HepG2 (cell line): ENCODE results near the gene ATP7A. TPM values are rescaled to one million over a fixed set of nuclear protein-coding genes. Genes with fewer than 3 reads are reported as not detected.

Experiments
- ETV6 ChIP-seq: sonication (generic); formaldehyde crosslinking; conservative IDR thresholded peaks from 2 replicates; pipeline ENCODE4 v1.4.0; 2020; ENCODE audit warnings: missing genetic modification reagents
- MAZ ChIP-seq, 2 experiments: sonication (generic) in 1 of 2; formaldehyde crosslinking in 1 of 2; IDR thresholded peaks; 2 replicates each; pipeline versions ENCODE4 v1.5.0 to v1.6.1; 2012 to 2020; ENCODE audit warnings: low read depth in 2 of 2, mild to moderate bottlenecking in 2 of 2, borderline replicate concordance in 1 of 2, improper control_type of control experiment in 1 of 2, low read length in 1 of 2, missing genetic modification reagents in 1 of 2, moderate library complexity in 1 of 2
- MTF2 ChIP-seq: sonication (generic); formaldehyde crosslinking; IDR thresholded peaks from 2 replicates; pipeline ENCODE4 v1.5.0; 2020; ENCODE audit warnings: missing genetic modification reagents, borderline replicate concordance
- MYC ChIP-seq: sonication (generic); formaldehyde crosslinking; IDR thresholded peaks from 2 replicates; pipeline ENCODE4 v1.9.0; 2021; ENCODE audit warnings: missing genetic modification reagents, borderline replicate concordance
- MZF1 ChIP-seq: sonication (generic); formaldehyde crosslinking; IDR thresholded peaks from 2 replicates; pipeline ENCODE4 v1.8.1; 2023; ENCODE audit warnings: mild to moderate bottlenecking, missing genetic modification reagents, borderline replicate concordance
- PLRG1 ChIP-seq: fragments of 450-650 bp; conservative IDR thresholded peaks from 2 replicates; pipeline ENCODE4 v1.6.1; 2016
- PREB ChIP-seq: sonication (generic); formaldehyde crosslinking; IDR thresholded peaks from 2 replicates; pipeline ENCODE4 v1.4.0; 2020; ENCODE audit warnings: missing genetic modification reagents
- TCF7L2 ChIP-seq: IDR thresholded peaks from 2 replicates; pipeline ENCODE4 v1.6.1; 2011; ENCODE audit warnings: mild to moderate bottlenecking, low read depth, low read length, moderate library complexity
- THAP9 ChIP-seq: sonication (generic); formaldehyde crosslinking; IDR thresholded peaks from 2 replicates; pipeline ENCODE4; 2020; ENCODE audit warnings: missing genetic modification reagents, mild to moderate bottlenecking, borderline replicate concordance
- U2AF2 ChIP-seq: fragments of 200-400 bp; formaldehyde crosslinking; IDR thresholded peaks from 2 replicates; pipeline ENCODE4 v1.6.1; 2017; ENCODE audit warnings: low read depth, mild to moderate bottlenecking, low read length
- UBTF ChIP-seq: sonication (generic); formaldehyde crosslinking; IDR thresholded peaks from 2 replicates; pipeline ENCODE4 v1.4.0; 2020; ENCODE audit warnings: mild to moderate bottlenecking, missing genetic modification reagents
- ZBTB8A ChIP-seq: sonication (generic); formaldehyde crosslinking; IDR thresholded peaks from 2 replicates; pipeline ENCODE4 v1.4.0; 2020; ENCODE audit warnings: mild to moderate bottlenecking, low read depth, missing genetic modification reagents, borderline replicate concordance
- ZFP36L2 ChIP-seq: sonication (generic); formaldehyde crosslinking; IDR thresholded peaks from 2 replicates; pipeline ENCODE4 v1.4.0; 2020; ENCODE audit warnings: missing genetic modification reagents
- ZFX ChIP-seq: sonication (generic); formaldehyde crosslinking; IDR thresholded peaks from 2 replicates; pipeline ENCODE4 v1.4.0; 2020; ENCODE audit warnings: mild to moderate bottlenecking, low read depth, missing genetic modification reagents, moderate library complexity
- ZNF263 ChIP-seq: sonication (generic); formaldehyde crosslinking; IDR thresholded peaks from 2 replicates; pipeline ENCODE4 v1.4.0; 2020; ENCODE audit warnings: missing genetic modification reagents
- ZNF432 ChIP-seq: sonication (generic); formaldehyde crosslinking; IDR thresholded peaks from 2 replicates; pipeline ENCODE4 v1.5.0; 2020; ENCODE audit warnings: missing genetic modification reagents, mild to moderate bottlenecking, borderline replicate concordance
- ZNF780A ChIP-seq: sonication (generic); formaldehyde crosslinking; IDR thresholded peaks from 2 replicates; pipeline ENCODE4 v1.8.0; 2022; ENCODE audit warnings: mild to moderate bottlenecking, missing genetic modification reagents, moderate library complexity
- ZNF782 ChIP-seq: sonication (generic); formaldehyde crosslinking; IDR thresholded peaks from 2 replicates; pipeline ENCODE4 v1.4.0; 2020; ENCODE audit warnings: missing genetic modification reagents, mild to moderate bottlenecking, borderline replicate concordance
- ZSCAN22 ChIP-seq: sonication (generic); formaldehyde crosslinking; IDR thresholded peaks from 2 replicates; pipeline ENCODE4 v1.4.0; 2020; ENCODE audit warnings: mild to moderate bottlenecking, missing genetic modification reagents
- ZSCAN25 ChIP-seq: sonication (generic); formaldehyde crosslinking; IDR thresholded peaks from 2 replicates; pipeline ENCODE4 v1.8.0; 2022; ENCODE audit warnings: mild to moderate bottlenecking, missing genetic modification reagents
- polyA plus RNA-seq, 8 experiments: library from polyadenylated mRNA; depleted of rRNA in 3 of 8; stranded (reverse) in 7 of 8; unstranded in 1 of 8; fragments of >200 nt; fragmentation: Illumina TruSeq in 4 of 8; extraction: Trizol in 4 of 8; gene quantifications; 2 replicates each; pipeline versions ENCODE4 v1.2.1 to v1.2.3, GENCODE V29; 2011 to 2016; ENCODE audit warnings: low read depth in 4 of 8, missing spikeins in 1 of 8, mixed read lengths in 1 of 8; ENCODE audit not compliant: insufficient read depth in 1 of 8
- total RNA-seq, 5 experiments: library from RNA; depleted of rRNA; stranded (reverse); fragments of >200 nt; fragmentation: Illumina TruSeq; extraction: Trizol; gene quantifications; 2 replicates each; pipeline ENCODE4 v1.2.3, GENCODE V29; 2016; ENCODE audit warnings: low read depth in 1 of 5
- TF ChIP-seq, protein P1 (sequence below): sonication (generic); formaldehyde crosslinking; IDR thresholded peaks from 2 replicates; pipeline ENCODE4 v1.4.0; 2020; ENCODE audit warnings: mild to moderate bottlenecking, missing genetic modification reagents

ATP7A gene
- total and polyA plus RNA-seq, 2 of the 13 experiments (the other 11 are each of a cell fraction or from before 2014, with no cell fraction given): 1.7 to 4.7 TPM

GRCh38 chrX:77910108-77910840, at the start of gene ATP7A (continued):
- no peak for TF ChIP-seq ZBTB8A (CRISPR knock-in tag)
- no peak for TF ChIP-seq PLRG1
- no peak for TF ChIP-seq MTF2
- TF ChIP-seq, protein P1, sequence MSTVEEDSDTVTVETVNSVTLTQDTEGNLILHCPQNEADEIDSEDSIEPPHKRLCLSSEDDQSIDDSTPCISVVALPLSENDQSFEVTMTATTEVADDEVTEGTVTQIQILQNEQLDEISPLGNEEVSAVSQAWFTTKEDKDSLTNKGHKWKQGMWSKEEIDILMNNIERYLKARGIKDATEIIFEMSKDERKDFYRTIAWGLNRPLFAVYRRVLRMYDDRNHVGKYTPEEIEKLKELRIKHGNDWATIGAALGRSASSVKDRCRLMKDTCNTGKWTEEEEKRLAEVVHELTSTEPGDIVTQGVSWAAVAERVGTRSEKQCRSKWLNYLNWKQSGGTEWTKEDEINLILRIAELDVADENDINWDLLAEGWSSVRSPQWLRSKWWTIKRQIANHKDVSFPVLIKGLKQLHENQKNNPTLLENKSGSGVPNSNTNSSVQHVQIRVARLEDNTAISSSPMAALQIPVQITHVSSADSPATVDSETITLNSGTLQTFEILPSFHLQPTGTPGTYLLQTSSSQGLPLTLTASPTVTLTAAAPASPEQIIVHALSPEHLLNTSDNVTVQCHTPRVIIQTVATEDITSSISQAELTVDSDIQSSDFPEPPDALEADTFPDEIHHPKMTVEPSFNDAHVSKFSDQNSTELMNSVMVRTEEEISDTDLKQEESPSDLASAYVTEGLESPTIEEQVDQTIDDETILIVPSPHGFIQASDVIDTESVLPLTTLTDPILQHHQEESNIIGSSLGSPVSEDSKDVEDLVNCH (CRISPR knock-in tag): no peak
- no peak for TF ChIP-seq ZFX (CRISPR knock-in tag)
- TF ChIP-seq ZNF263 (CRISPR knock-in tag): no peak
- TF ChIP-seq MAZ (IDR thresholded peaks at IDR 0.05; ENCODE audit: borderline replicate concordance, low read depth, low read length): peak; percentile 68; the same call in 1 of the 2 replicates
- peak; percentile 48; the same call in 1 of the 2 replicates for TF ChIP-seq MAZ (CRISPR knock-in tag; IDR thresholded peaks at IDR 0.05; ENCODE audit: low read depth)
- no peak for TF ChIP-seq ZNF432 (CRISPR knock-in tag)
- no peak for TF ChIP-seq TCF7L2
- no peak for TF ChIP-seq UBTF
- TF ChIP-seq MYC (CRISPR knock-in tag): peak; percentile 75; the same call in 1 of the 2 replicates
- no peak for TF ChIP-seq U2AF2
- TF ChIP-seq ZSCAN25 (CRISPR knock-in tag): no peak
- TF ChIP-seq ZFP36L2 (CRISPR knock-in tag): no peak
- TF ChIP-seq MZF1: no peak
- no peak for TF ChIP-seq PREB
- TF ChIP-seq ZSCAN22 (CRISPR knock-in tag): no peak
- TF ChIP-seq ETV6: 0 out of 2 replicates have a peak, but pooled peaks have one; percentile 34
- no peak for TF ChIP-seq ZNF782 (CRISPR knock-in tag)
- no peak for TF ChIP-seq THAP9 (CRISPR knock-in tag)
- TF ChIP-seq ZNF780A (CRISPR knock-in tag): no peak
